Forelimb muscle (tissue), 1 donor: Measurements from ENCODE around the gene RNF2. TPM values are rescaled to one million over a fixed set of nuclear protein-coding genes. Genes with fewer than 3 reads are reported as not detected.

ENCODE experiments used
- DNase-seq: peaks from one replicate; pipeline ENCODE4 v3.0.0-alpha.2; 2013; ENCODE audit warnings: low read depth
- polyA plus RNA-seq: library from polyadenylated mRNA; unstranded; fragments of 120-200 nt; gene quantifications from one replicate; pipeline ENCODE4 v1.2.1, GENCODE V29; 2013; ENCODE audit not compliant: insufficient read length

The RNF2 gene
- polyA plus RNA-seq, 1 donor, result 38.5 TPM

GRCh38 chr1:185096531-185096930 is 51.2 kb downstream of the RNF2 start:
- DNase-seq, result no peak

DNA sequence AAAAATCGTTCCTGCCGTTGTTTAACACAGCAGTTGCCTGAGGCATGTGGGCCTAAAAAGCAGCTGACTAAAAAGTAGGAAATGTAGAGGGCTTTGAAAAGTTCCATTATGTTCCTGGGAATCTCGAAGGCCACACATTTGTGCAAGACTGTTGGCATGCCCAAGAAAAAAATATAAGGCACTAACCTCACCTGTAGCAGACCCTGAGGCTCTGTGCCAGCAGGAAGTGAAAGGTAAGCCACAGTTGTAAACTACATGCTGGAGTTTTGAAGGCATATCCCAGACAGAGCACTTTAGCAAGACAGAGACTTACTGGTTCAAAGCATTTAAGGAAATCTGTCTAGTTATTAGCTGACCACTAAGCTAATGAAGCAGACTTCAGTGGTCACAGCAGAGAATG is 58.7 kb downstream of the RNF2 start:
- DNase-seq, result no peak

DNA sequence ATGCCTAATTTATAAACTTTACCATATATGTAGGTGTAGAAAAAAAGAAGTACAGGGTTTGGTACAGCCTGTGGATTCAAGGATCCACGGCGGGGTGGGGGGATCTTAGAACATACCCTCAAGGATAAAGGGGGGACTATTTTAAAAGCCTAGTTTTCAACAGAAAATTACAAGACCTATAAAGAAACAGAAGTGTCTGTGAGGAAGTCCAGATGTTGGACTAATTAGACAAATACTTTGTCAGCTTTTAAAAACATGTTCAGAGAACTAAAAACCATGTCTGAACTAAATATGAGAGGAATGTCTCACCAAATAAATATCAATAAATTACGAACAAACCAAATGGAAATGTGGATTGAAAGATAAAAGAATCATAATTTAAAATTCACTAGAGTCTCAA is 59.8 kb downstream of the RNF2 start:
- no peak for DNase-seq

DNA sequence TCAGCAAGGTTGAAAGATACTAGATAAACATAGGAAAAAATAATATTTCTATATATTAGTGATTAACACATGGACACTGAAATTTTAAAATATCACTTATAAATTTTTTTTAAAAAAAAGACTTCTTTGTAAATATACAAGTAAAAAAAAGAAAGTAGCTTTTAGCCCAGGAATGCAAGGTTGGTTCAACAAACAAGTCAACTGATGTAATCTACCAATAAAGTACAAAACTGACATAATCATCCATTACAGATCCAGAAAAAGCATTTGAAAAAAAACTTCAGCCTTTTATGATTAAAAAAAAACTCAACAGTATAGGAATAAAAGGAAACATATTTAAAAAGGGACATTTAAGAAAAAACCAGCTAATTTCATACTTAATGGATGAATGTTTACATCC is 63.0 kb downstream of the RNF2 start:
- DNase-seq, result no peak

DNA sequence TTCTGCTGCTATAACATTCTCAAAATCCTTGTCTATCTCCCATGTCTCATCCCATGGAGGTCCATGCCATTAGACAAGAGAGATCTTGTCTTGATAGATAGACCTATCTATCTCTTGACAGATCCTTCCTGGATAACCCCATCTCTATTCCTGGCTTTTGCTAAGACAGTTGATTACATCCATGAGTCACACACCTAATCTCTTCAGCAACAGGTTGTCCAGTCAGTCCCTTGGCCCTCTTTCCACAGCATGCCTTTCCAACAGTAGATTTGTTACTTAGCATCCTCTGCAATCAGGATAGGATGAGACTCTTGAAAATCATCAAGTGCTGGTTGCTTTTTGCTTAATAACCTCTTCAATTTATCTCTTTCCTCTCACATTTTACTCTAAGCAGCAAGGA is 64.8 kb downstream of the RNF2 start:
- DNase-seq, result no peak

- no peak for DNase-seq
Measured at GRCh38 chr1:185111873-185112272, 66.5 kb downstream of the RNF2 start.

GRCh38 chr1:185112356-185112755 is 67.0 kb downstream of the RNF2 start:
- DNase-seq, result no peak

GRCh38 chr1:185129708-185130107 is 84.3 kb downstream of the RNF2 start:
- DNase-seq, result no peak

DNA sequence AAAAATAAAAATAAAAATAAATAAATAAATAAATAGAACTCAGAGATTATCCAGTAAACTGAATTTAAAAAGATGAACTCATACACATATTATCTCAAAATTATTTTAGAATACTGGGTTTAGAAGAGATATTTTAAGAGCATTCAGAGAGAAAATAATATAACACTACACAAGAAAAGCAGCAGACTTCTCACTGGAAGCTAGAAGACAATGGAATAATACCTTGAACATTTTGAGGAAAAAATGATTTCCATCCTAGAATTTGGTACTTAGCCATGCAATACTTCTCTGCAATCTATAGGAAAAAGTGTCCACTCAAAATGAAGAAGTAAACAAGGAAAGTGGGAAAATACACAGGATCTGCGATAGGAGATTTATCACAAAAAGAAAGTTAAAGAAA is 87.2 kb downstream of the RNF2 start:
- DNase-seq, result no peak

DNA sequence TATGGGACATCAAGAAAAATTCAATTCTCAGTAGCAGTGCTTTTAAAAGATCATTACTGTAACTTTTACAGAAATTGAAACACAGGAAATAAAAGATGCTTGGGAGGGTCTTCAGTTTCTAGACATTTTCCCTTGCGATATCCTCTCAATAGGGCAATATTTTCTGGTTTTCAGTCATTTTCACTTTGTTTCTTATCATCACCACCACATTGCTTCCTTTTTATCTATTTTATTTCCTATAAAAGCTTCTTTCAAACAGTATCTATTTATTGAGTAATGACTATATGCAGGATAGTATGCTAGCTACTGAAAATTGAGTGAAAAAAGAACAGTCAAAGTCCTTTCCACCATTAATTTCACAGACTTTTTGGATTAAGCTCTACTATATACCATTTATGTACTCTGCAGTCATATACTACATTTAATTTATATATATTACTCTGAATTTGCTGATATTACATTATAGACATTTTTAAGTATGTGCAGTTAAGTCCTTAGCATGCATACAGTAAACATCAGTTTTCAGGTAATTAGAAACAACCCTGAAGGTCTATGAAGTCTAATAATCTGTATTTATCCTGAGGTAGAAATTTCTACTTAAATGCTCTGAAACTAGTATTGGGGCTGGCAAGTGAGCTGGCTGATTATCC is 92.7 kb downstream of the RNF2 start:
- DNase-seq, result no peak

DNA sequence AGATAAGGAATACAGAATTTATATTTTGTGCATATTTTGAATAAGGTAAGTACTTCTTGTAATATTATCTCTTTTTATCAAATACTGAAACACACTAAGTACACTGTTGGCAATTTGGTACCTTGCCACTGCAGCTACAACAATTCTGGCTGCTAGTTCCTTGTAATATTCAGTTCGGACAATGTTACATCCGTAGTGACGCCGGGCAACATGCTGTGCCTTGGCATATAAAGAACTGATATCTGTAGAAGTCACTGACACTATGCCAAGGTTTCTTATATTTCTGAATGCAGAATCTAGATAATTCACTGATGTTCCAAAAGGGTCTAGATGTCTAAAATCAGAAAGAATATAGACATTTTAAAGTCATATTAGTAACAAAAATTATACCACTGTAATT is 93.9 kb downstream of the RNF2 start:
- DNase-seq, result no peak

DNA sequence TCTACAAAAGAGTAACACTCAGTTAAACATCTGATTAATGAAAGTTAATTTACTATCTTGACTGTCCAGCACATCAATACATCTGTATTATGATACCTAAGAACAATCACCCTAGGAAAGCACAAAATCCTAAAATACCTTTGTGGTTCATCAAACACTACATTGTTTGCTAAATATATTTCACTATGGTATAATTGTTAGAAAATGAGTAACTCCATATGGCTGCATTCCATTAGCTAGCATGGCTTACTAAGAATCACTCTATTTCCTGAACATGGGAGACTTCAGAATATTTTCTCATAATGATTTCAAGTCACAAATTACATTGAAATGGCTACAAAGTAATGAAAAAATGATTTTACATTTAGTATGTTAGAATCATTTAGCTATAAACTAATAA is 98.9 kb downstream of the RNF2 start:
- DNase-seq, result no peak

- no peak for DNase-seq
Measured at GRCh38 chr1:185151215-185151614, 105.9 kb downstream of the RNF2 start.

Other genes with a start within 250 kb of the RNF2 start
- 48.1 TPM for gene NIBAN1, start 71.0 kb upstream of the RNF2 start, polyA plus RNA-seq
- gene TRMT1L, start 111.4 kb downstream of the RNF2 start, polyA plus RNA-seq, result 15.1 TPM
- gene SWT1, start 111.6 kb downstream of the RNF2 start, polyA plus RNA-seq, result 6.4 TPM